HG03095 (cell line): ENCODE results near the gene PSMB9.
A peak's percentile ranks its signal among the peaks of the same experiment; 100 is the strongest.
"Not testable (repeated sequence)": the region's sequence is repeated elsewhere in the genome, so short reads cannot be mapped to it uniquely, and the experiment has no call there.

Source experiments
- ATAC-seq: cut with Tn5 transposase; IDR thresholded peaks from one replicate; pipeline ENCODE4 v1.9.1; 2021; ENCODE audit warnings: moderate library complexity; ENCODE audit not compliant: unreplicated experiment

PSMB9 gene

DNA sequence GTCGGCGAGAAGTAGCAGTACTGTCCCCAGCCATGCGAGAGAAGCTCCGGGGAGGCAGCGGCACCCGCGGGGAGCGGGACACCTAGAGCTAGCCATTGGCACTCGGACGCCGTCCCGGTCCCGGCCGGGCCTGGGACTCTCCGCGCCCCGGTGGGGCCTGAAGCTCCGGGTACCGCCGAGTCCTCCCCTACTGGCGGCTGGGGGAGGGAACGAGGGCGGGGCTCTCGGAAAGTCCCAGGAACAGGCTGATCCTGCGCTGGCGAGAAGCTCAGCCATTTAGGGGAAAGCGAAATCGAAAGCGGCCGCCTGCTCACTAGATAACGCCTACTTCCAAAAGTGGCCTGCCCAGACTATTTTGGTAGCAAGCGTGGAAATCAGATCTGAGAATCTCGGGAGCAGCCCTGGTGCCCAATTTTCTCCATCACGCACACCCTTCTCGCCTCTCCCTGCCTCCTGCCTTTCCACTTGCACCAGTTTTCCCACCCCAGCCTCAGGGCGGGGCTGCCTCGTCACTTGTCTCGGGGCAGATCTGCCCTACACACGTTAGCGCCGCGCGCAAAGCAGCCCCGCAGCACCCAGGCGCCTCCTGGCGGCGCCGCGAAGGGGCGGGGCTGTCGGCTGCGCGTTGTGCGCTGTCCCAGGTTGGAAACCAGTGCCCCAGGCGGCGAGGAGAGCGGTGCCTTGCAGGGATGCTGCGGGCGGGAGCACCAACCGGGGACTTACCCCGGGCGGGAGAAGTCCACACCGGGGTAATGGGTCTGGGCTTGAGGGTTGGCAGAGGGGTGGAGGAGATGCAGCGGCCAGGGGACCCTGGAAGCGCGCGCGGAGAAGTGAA lies at the start of gene PSMB9, which contains the start of gene TAP1:
Gene PSMB9 (plus strand): TSS at position 652 of the 835 bp plus-strand sequence. CDS start 38 bp downstream, at position 690.
Gene TAP1 (minus strand): TSS at position 164 of the 835 bp plus-strand sequence. CDS start 68 bp downstream, at position 96.
- ATAC-seq = peak; percentile 62

DNA sequence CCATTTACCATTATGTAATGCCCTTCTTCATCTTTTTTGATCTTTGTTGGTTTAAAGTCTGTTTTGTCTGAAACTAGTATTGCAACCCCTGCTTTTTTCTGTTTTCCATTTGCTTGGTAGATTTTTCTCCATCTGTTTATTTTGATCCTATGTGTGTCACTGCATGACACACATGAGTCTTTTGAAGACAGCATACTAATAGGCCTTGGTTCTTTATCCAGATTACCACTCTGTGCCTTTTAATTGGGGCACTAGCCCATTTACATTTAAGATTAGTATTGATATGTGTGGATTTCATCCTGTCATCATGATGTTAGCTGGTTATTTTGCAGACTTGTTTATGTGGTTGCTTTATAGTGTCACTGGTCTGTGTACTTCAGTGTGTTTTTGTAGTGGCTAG lies 48.6 kb upstream of the PSMB9 start:
- not testable (repeated sequence) for ATAC-seq

DNA sequence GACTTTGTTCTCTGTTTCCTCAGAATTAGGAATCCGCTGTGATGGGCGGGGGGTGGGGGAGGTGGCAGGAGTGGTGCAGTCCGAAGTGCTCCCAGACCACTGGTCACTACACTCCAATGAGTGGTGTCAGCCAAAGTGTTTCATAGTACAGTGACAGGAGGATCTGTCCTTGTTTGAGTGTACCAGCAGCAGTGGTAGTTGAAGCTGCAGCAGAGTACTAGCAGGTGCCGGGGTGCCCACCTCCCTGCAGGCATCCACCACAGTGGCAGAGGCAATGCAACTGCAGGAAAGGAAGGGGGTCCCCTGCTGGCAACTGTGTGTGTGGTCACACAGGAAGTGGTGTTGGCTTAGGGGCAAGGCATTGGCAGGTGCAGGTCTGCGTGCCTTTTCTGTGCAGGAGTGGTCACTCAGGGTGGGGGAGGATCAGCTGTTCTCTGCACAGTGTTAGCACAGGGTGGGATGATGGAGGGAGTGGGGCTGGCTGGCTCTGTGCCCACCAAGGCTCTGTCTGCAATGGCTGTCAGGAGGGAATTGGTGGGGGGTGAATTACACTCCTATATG lies 46.9 kb upstream of the PSMB9 start:
- ATAC-seq = no peak

DNA sequence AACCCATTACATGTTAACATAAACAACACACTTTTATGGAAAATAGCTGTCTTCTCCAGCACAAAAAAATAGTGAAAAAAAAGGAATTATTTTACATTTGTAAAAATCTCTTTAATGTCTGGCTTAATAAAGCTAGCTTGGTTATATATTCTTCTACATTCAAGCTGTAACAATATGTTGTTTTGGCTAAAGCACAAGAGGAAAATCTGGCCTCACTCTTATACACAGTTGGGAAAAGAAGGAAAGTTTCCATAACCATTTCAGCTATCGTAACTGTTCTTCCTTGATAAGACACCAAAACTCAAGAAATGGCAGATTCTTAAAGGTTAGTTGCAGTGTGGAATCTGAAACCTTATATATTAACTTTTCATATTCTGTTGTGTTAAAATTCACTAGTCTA lies 44.8 kb upstream of the PSMB9 start:
- no peak for ATAC-seq

DNA sequence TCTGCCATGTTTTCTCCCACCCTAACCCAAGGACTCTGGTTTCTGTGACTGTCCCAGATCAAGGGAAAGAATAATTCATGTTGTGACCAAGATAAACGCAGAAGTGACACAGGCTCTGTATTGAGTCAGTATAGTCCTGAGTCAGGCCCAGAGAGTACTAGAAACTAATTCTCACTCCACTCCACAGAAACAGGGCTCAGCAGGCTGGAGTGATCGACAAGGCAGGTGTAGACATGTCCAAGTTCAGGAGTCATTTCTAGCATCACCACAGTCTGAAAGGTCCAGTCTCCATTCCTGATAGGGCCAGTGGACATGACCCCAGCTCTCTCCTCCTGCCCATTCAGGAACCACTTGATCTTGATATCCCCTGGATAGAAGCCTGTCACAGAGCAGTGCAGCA lies 39.8 kb upstream of the PSMB9 start:
- no peak for ATAC-seq

DNA sequence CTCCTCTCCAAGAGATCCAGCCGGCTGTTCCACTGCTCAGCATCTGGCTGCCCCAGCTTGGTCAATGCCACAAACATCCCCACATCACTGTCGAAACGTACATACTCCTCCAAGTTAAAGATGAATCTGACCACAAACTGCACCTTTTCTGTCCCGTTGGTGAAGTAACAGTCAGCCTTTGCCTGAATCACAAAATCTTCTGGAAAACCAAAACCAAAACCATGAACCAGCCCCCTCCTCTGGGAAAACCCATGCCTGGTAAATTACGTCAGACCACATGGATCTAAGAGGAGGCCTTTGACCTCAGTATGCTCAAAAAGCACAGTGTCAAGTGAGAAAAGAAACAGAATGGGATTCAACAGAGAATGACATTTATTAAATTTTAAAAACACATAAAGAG lies 38.9 kb upstream of the PSMB9 start:
- ATAC-seq = no peak

DNA sequence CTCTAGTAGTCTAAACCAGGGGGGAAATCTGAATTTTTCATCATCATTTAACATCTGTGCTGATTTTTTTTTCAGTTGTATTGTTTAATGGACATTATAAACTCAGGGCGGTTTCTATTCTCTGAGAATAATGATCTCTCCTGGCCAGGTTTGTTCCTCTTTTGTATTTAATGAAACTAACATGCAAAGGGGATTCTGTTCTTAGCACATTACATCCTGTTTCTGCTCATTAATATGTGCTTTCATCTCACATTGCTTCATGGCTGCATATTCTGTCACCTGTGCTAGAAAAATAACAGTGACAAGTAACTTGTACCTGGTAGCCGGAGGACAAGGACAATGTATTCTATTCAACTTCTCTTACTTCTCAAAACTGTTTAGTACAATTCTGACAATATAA lies 38.0 kb upstream of the PSMB9 start:
- ATAC-seq = peak; percentile 39

DNA sequence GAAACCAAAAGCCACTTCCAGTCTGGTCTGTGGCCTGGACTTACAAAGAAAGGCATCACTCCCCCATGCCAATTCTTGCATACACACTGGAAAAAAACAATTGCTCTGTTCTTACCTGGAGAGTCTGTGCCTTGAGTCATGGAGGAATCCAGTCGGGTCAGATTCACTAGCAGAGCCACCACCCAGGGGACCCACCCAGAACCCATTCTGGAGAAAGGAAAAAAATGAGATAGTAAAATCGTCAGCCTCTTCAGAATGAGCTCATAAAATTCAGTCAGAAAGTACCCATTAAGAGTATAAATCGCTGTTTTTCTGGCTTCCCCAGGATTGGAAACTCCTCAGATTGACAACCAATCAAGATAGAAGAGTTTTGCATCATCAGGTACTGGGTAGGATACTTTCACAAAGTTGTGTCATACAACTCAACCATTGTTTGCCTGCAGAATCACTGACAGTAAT lies 37.2 kb upstream of the PSMB9 start, which contains the start of gene HLA-DOB:
Gene HLA-DOB (minus strand): TSS at position 257 of the 459 bp plus-strand sequence. CDS start 51 bp downstream, at position 206.
- ATAC-seq = no peak

DNA sequence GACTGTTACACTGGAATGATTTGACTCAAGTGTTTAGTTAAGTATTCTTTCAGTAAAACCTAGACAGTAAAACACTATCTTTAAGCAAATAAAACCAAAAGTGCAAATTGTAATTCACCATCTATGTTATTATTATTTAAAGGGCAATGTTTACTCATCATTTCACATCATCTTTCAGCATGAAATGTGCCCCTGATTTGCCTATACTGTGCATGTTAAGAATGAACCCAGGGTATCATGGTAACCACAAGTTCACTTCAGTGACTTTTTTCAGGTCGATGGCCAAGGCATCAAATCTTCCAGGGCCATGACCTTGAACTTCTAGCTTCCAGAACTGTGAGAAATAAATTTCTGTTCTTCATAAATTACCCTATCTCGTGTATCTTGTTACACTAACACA lies 35.1 kb upstream of the PSMB9 start:
- ATAC-seq = no peak

DNA sequence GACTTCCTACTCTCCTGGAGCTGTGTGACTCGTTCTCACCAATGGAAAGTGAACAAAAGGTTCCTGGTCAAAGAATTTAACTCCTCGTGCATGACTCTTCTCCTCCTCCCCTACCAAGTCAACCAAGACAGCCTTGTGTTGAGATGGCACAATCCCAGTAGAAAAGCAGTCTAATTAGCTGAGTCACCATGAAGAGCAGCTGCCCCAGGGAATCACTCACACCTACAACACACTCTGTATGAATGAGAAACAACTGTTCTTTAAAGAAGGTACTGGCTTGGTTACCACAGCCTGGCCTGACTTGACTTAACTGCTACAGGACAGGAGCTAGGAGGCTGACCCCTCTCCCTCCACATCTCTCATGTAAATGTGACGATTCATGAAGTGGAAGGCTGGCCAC lies 34.3 kb upstream of the PSMB9 start:
- ATAC-seq = no peak

DNA sequence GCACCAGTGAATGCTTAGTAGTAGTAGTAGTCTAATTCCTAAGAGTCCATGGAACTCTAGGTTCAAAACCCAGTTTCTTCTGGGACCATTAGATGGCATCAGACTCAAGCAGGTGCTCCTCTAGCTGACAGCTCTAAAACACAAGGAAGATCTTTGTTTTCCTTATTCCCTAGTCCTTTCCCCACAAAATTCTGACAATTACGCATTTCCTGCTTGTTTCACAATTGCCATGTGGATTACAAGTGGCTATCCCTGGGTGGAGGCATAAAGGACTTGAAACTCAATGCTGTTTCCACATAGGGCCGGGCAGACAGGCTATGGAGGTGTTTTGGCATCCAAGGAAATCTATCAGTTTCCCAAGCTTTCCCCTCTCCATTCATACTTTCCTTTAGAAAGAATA lies 28.0 kb upstream of the PSMB9 start:
- no peak for ATAC-seq

DNA sequence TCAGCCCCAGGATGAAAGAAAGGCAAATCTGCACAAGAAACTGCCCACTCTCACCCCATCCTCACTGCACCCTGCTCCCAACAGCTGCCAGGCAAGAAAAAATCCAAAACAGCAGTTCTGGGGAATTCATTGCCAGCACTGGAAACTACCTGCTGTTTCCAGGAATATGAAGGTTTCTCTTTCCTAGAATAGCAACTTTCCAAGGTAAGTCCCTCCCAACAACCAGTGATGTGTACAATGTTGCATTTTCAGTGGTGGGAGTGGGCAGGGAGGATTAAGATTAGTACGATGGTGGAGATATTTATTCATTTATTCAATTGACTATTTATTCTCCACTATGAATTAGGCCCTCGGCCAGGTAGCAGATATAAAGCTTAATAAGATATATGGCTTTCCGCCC lies 27.0 kb upstream of the PSMB9 start:
- ATAC-seq = no peak

DNA sequence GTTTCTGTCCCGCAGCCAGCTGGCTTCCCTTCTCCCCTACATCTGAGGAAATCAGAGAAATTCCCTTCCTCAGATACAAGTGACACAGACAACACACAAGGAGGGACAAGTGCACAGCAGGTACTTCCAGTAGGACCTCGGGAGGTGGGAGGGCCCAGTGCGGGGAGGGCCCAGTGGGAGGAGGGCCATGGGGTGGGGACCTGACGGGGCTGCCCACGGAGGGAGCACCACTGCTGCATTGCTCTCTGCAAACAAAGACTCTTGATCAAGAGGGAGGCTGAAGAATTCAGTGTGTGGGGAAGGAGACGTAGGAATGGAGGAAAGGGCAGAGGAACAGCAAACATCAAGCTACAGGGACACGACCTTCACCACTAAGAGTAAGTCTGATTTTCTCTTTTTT lies 24.5 kb upstream of the PSMB9 start:
- no peak for ATAC-seq

DNA sequence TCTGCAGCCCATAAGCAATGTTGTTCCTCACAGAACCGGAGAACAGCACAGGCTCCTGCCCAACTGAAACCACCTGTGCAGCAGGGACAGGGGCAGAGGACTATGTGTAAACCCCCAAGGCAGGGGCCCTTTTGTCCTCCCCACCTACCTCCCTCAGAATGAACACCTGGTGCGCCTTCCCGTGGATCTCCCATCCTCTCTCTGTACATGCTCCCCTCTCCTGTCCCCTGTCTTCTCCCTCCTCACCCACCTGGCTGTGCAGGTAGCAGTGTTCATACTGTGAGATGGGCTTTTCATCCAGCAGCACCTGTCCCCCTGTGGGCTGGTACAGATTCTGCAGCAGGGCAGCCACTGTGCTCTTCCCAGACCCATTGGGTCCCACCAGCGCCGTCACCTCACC lies 24.0 kb upstream of the PSMB9 start:
- no peak for ATAC-seq

DNA sequence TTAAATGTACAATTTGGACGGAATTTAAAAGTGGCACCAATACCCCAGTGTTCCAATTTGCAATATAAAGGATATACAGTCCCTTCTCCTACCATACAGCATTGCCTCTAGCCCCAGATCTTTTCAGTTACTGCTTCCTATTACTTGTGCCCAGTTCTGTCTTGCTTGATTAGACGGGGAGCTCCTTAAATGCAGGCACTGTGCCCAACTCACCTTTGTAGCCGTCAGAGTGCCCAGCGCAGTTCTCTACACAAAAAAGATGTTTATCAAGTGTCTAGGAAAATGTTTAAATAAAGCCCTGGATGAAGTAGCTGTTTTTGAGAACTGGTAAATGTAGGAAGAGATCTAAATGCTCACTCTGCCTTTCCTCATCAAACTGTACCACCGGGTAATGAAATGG lies 23.1 kb upstream of the PSMB9 start:
- ATAC-seq = no peak

DNA sequence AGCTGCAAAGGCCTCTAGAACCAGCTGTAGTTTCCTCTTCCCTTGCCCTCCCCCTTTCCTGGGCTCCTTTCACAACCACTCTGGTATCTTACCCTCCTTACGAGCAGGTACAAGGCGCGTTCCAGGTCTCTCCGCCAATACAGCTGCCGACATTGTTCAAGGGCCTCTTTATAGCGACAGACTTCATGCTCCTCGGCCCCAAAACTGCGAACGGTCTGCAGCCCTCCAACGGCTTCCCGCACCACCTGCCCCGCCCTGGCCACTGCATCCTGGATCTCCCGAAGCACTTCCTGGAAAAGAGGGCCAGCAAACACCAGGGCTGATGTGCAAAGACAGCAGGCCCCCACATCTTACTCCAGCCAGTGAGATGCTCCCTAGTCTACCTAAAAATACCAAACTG lies 21.5 kb upstream of the PSMB9 start:
- ATAC-seq = no peak

DNA sequence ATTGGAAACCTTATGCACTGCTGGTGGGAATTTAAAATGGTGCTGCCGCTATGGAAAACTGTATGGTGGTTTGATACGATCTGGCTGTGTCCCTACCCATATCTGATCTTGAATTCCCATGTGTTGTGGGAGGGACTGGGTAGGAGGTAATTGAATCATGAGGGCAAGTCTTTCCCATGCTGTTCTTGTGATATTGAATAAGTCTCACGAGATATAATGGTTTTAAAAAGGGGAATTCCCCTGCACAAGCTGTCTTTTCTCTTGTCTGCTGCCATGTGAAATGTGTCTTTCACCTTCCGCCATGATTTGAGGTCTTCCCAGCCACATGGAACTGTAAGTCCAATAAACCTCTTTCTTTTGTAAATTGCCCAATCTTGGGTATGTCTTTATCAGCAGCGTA lies 20.3 kb upstream of the PSMB9 start:
- ATAC-seq = no peak

DNA sequence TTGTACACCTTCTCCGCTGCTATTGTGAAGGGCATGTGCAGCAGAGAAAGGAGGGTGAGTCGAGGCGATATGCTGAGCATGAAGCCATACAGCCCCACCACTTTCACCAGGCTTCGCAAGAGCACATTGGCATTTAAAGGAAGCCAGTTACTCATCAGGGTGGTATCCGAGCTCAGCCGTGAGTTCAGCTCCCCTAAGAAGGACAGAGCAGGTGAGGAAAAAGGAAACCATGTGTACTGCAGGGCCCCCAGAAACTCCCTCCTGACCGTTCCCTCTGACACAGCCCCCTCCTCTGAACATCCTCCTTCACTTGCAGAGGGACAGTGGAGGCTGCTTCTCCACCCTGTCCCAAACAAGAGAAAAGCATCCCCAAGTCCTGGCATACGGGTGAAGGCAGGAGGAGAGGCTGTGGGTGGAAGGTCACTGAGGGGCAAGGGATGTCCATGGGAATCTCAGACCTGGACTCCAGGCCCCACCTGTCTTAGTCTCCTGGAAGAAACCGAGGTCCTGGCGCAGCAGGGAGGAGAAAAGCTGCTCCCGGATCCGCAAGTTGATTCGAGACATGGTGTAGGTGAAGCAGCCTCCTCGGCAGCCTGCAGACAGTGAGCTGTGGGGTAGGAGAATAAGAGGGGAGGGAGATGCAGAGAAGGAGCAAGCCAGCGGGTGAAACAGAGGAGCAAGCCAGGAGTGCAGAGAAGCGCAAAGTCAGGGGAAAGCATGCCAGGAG lies 18.7 kb upstream of the PSMB9 start:
- no peak for ATAC-seq

DNA sequence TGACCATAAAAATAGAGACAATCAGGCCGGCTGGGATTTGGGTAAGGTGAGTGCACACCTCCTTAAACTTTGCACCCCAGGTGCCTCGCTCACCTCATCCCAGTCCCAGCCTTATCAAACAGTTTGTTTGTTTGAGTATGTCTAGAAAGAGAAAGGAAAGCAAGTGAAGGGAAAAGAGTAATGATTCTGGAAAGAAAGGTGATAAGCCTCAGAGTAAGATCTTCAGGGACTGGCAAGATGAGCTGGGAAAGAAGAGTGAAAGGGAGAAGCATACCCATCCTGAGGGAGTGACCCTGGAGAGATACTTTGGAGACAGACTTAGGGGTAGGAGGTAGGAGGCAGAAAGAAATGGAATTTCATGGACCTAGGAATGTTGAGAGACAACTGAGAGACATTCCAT lies 17.1 kb upstream of the PSMB9 start:
- ATAC-seq = no peak

DNA sequence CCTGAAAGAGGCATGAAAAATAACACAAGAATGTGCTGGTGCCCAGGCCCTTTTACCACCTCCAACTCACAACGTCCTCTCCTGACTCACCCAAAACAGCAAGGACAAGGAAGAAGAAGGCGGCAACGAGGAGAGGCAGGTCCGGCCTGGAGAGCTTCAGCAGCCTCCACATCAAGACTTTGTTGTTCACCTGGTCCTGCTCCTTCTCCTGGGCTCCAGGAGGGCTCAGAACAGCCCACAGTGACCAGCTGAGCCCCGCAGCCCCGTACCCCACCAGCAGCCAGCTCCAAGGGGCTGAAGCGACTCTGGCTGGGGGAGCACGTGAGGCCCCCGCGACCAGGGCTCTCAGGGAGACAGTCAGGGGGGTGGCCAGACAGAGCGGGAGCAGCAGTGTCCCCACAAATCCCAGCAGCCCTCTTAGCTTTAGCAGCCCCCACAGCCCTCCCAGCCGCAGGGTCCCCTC lies 16.3 kb upstream of the PSMB9 start:
- no peak for ATAC-seq

DNA sequence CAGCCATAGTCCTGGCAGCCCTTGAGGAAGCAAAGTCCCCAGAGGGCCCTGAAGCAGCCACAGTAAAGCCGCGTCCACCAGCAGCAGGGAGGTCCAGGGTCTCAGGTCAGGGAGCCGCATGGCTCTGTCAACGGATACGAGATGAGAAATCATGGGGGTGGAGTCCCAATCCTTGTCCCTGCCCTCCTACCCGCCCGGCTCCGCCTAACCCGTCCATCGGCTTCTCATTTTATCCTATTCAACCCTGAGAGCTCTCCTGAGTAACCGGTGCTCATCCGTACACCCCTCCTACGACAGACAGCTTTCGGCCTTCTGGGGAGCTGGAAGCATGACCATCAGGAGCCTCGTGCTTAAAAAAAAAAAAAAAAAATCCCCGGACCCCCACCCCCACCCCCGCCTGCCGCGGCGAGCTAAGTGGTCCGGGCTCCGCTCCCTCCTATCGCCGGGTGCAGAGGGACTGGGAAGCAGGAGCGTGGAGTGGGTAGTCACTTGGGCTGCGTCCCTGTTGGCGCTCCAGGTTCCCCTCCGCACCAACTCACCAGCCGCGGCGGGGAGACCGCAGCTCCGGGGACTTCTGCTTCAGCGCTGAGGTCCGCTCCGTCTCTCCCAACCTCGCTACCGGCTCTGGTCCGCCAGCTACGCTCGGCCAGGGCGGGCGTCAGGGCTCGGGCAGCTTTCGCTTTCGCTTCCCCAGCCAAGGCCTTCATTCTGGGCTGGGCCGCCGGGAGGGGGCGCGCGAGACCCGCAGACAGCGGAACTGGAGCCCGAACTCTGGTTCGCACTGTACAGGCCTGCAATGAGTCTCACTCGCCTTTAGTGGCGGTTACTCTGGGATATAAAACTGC lies 15.7 kb upstream of the PSMB9 start, which contains the start of gene TAP2:
Gene TAP2 (minus strand): TSS at position 626 of the 845 bp plus-strand sequence. CDS start 506 bp downstream, at position 120.
- peak; percentile 58 for ATAC-seq
